ENCODE results near the gene ASB15.

Gene ASB15

DNA sequence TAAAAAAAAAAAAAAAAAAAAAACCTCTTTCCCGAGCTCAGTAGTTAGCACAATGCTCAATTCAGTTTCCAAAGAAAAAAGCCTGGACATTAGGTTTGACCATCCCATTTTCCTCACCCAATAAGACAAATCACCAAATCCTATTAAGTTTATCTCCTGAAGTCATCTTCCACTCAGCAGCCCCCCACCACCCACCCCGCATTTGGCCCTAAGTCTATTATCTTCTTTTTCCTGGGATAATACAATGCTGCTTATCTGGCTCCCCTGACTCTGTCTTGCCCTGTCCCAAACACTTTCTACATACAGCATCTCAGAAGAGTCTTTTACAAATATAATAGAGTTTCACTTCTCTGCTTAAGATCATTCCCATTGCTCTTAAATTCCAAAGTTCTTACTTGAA, 36.3 kb downstream of the ASB15 start:
- FAIRE-seq: no peak

- no peak for FAIRE-seq
These were observed 38.0 kb downstream of the ASB15 start for GRCh38 chr7:123639631-123640030.

DNA sequence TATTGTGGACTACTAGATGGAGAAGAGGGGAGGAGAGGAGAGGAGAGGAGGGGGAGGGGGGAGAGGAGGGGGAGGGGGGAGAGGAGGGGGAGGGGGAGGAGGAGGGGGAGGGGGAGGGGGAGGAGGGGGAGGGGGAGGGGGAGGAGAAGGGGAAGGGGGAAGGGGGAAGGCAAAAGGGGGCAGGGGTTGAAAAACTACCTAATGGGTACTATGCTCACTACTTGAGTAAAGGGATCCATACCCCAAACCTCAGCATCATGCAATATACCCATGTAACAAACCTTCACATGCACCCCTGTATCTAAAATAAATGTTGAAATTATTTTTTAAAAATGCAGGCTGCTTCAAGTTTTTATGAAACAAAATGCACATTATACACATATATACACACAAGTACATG, 39.0 kb downstream of the ASB15 start:
- no peak for FAIRE-seq

- no peak for FAIRE-seq
These were observed 40.3 kb downstream of the ASB15 start for GRCh38 chr7:123641901-123642300.

- no peak for FAIRE-seq
These were observed 42.1 kb downstream of the ASB15 start for GRCh38 chr7:123643495-123644441.

GRCh38 chr7:123645516-123645915, 43.9 kb downstream of the ASB15 start:
- FAIRE-seq: no peak

DNA sequence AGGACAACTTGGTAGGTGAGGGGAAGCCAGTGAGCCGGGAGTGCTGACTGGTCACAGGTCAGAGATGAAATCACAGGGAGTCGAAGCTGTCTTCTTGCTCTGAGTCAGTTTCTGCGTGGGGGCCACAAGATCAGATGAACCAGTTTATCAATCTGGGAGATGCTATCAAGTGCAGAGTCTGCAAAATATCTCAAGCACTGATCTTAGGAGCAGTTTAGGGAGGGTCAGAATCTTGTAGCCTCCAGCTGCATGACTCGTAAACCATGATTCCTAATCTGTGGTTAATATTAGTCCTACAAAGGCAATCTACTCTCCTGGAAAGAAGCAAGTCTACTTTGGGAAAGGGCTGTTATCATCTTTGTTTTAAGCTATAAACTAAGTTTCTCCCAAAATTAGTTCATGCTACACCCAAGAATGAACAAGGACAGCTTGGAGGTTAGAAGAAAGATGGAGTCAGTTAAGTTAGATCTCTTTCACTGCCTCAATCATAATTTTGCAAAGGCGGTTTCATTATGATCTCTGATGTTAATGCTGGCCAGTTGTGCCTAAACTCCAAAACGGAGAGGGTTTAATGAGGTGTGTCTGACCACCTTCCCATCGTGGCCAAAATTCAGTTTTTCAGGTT, 45.6 kb downstream of the ASB15 start:
- FAIRE-seq: no peak

DNA sequence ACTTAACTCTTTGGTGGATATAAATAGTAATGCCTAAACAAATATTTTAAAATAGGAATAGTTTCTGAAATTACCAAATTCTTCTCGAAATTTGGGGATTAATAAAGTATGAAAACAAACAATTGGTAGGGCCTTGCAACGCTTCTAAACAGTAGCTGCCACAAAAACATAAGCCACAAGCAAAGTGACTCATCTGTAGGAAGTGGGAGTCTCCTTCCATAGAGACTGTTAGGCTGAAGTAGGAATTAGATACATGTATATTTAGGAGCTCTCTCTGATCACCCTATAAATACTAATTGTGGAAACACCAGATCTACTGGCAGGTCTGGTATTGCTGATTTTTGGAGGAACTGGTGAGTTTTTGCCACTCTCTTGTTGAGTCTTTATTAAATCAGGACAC, 48.3 kb downstream of the ASB15 start:
- no peak for FAIRE-seq

- FAIRE-seq: no peak
These were observed 49.0 kb downstream of the ASB15 start for GRCh38 chr7:123650595-123650994.

GRCh38 chr7:123652406-123652805, 50.8 kb downstream of the ASB15 start:
- no peak for FAIRE-seq

- FAIRE-seq: no peak
These were observed 51.5 kb downstream of the ASB15 start for GRCh38 chr7:123653162-123653561.

DNA sequence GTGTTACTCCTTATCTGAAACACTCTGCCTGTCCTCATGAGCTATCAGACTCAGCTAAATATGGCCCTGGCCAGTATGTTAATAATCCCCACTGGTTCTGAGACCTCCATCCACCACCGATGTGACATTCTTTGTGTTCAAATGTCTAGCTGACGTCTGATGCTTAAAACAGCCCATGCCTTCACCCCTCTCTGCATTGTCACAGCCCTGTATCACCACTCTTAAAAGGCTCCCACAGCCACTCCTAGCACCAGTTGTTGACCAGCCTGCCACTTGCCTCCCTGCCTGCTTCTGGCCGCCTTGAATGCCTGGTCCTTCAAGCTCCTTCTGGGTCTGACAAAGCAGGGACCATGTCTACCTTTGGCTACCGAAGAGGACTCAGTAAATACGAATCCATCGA, 54.0 kb downstream of the ASB15 start, which contains the start of gene LMOD2:
Gene LMOD2, plus strand, starts transcription at position 253 of the 400 bp plus-strand sequence. Its CDS starts 98 bp downstream, at position 351.
- no peak for FAIRE-seq

DNA sequence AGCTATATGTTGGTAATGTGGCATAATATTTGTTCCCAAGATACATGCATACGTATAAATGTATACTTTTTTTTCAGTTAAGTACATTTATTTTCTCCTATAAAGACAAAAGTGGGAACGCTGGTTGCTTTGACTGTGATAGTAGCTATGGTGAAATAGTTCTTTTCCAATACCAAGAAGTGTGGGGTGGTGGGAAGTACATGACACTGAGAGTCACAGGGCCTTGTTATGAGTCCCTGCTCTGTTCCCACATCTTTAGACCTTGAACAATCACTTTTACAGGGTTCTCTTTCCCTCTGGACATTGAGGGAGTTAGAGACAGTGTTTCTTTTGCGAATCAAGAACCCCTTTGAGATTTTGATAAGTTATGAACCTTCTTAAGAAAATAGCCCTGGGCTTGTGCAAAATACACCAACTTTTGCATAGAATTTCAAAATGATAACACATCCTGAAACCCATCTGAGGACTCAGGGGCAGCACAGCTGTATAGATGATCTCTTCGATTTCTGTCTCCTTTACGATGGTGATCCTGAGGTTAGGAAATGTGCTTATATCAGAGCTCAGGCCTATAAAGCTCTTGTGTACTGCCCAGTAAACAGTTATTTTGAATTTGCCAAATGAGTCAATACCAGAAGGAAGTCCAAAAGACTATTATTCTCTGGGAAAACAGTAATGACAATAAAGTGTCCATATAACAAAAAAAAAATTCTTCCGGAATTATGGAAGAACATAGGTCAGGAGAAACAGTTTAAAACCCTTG, 55.1 kb downstream of the ASB15 start:
- no peak for FAIRE-seq

DNA sequence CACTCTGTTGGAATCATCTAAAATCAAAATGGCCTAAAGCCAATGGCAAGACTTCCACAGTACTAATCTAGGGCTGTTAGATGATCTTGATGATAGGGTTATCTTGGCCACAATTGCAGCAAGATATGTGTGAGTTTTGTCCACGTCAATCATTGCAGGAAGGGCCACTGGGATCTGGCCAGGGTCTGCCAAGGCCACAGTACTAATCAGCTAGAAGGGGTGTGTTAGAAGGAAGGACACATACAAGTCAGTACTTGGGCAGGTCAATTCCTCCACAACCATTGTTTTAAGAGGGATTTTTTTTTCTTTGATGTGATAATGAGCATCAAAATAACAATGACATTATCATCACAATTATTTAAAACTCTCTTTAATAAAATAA, 55.7 kb downstream of the ASB15 start:
- FAIRE-seq: no peak

GRCh38 chr7:123658023-123658422, 56.4 kb downstream of the ASB15 start:
- no peak for FAIRE-seq

DNA sequence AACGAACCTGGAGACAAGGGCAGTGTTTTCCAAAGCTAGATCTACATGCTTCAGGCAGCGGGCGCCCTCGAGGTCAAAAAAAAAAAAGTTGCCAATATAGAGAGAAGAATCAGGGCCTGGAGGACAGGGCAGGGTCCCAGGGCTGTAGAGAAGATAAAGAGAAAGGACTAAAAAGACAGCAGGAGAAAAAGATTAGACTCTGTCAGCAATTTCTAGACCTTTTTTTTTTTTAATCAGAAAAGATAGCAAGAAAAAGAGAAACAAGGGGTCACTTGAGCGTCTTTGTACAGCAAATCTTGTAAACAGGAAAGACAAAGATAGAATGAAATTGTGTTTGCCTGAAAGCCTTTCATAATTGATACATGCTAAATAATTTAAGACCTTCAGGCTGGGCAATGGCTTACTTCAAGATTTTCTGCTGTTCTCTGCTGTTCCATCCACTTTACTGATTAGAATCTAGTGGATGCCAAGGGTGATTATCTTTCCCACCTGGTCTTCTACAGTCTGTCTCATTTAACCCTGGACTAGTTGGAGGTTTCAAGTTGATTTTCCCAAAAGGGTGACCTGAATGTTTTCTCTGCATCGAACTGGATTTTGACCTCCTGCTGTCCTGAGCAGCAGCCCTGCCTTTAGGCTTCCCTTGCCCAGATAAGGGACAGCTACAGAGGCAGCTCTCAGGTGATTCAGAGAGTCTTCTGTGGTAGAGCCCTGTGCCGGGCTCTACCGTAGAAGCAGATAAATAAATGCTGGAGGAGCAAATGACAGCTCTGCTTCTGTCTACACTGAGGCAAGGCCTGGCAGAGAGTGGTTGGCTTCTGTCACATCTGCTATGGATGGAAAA, 59.1 kb downstream of the ASB15 start:
- no peak for FAIRE-seq

- no peak for FAIRE-seq
These were observed 60.1 kb downstream of the ASB15 start for GRCh38 chr7:123661765-123662164.

GRCh38 chr7:123662293-123662692, 60.7 kb downstream of the ASB15 start:
- FAIRE-seq: no peak

- FAIRE-seq: no peak
These were observed 61.1 kb downstream of the ASB15 start for GRCh38 chr7:123662755-123663154.

DNA sequence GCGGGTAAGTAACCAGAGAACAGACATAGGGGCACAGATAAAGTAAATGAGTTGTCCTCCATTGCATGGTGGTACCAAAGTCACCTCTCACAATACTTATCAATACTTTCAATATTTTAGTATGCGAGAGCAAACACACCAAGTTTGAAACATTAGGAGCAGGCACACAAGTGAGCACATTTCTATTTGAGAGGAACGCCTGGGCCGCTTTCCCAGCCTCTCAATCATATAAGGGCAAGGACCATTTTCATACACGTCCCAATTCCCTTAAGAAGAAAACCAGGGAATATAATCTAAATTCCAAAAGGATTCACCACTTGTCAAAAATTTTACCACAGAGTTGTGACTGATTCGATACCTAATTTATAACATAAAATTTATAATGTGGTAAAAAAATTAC, 61.6 kb downstream of the ASB15 start:
- no peak for FAIRE-seq

DNA sequence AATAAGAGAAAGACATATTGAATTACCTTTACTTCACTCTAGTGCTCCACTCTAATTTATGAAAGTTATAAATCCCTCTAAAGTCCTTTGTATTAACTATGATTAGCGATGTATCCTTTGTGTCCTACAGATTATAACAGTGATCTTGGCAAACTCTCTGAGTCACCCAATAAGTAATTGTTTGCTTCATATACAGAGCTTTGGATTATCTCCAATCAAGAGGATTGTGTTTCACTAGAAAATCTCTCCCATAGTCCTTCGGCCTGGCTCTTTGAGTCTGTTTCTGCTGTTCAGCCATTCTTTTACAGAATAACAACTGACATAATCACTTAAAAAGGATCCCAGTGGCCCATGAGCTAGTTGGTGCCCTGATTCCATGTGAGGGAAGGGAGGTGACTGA, 63.5 kb downstream of the ASB15 start:
- FAIRE-seq: no peak

DNA sequence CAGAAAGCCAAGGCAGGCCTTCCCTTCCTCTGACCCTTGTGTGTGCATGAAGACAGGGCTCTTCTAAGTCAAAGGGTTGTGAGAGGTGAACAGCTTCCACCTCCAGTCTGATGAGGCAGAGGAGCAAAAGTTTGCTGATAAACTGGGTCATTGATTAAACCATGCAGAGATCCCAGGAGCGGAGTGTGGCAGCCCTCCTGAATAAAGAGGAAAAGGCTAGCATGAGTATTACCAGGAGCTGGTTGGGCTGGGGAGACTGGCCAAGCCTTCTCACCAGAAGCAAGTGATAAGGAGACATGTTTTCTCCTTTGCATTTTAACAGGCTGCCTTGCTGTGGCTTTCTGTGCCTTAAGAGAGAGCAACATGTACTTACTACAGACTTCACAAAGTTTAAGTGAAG, 64.3 kb downstream of the ASB15 start:
- no peak for FAIRE-seq

Data from endometrium (tissue), 2 donors.